Calu3 (cell line): ENCODE results near the gene P4HA3. TPM values are rescaled to one million over a fixed set of nuclear protein-coding genes. Genes with fewer than 3 reads are reported as not detected.

Source experiments
- BruUV-seq: library from RNA; stranded (reverse); fragments of 400-500 nt; replicated peaks from 2 replicates; lab custom pipeline; 2021; lab: Mats Ljungman, UMichigan
- CTCF ChIA-PET: fragments of 300-600 bp; sonication (Branson Sonifier 250); formaldehyde crosslinking; loops from one replicate; lab custom pipeline; 2022; ENCODE audit warnings: antibody characterized with exemption; lab: Charles Lee
- DNase-seq: peaks from one replicate; pipeline ENCODE4 v3.0.0; 2022
- H3K27ac Mint-ChIP-seq: one replicate; pipeline ENCODE4 v1.8.0; 2022; ENCODE audit warnings: mixed read lengths; ENCODE audit not compliant: unreplicated experiment
- H3K27me3 Mint-ChIP-seq: one replicate; pipeline ENCODE4 v1.8.0; 2022; ENCODE audit warnings: mixed read lengths; ENCODE audit not compliant: unreplicated experiment
- H3K36me3 Mint-ChIP-seq: one replicate; pipeline ENCODE4 v1.8.0; 2022; ENCODE audit warnings: mild to moderate bottlenecking, moderate library complexity, mixed read lengths; ENCODE audit not compliant: insufficient read depth, unreplicated experiment
- H3K4me1 Mint-ChIP-seq: one replicate; pipeline ENCODE4 v1.8.0; 2022; ENCODE audit warnings: mild to moderate bottlenecking, low read depth, mixed read lengths; ENCODE audit not compliant: unreplicated experiment
- H3K4me3 Mint-ChIP-seq: one replicate; pipeline ENCODE4 v1.8.0; 2022; ENCODE audit warnings: mild to moderate bottlenecking, low read depth, moderate library complexity, mixed read lengths; ENCODE audit not compliant: unreplicated experiment
- H3K9me3 Mint-ChIP-seq: one replicate; pipeline ENCODE4 v1.8.0; 2022; ENCODE audit warnings: low read depth, mixed read lengths; ENCODE audit not compliant: unreplicated experiment
- intact Hi-C: fragments of 100-400 bp; cut with micrococcal nuclease; formaldehyde crosslinking; loops from one replicate; pipeline ENCODE4 v1.10.0; 2022; ENCODE audit not compliant: unreplicated experiment
- total RNA-seq: library from RNA; stranded (reverse); gene quantifications from 2 replicates; pipeline ENCODE4 v1.2.3, GENCODE V29; 2022
- TF ChIP-seq, protein P1 (sequence below): fragments of 200-600 bp; IDR thresholded peaks from one replicate; pipeline ENCODE4 v1.8.0; 2022; ENCODE audit warnings: antibody characterized with exemption; ENCODE audit not compliant: unreplicated experiment

Gene P4HA3
- total RNA-seq, 1 experiment from 2014 or later = not detected

DNA sequence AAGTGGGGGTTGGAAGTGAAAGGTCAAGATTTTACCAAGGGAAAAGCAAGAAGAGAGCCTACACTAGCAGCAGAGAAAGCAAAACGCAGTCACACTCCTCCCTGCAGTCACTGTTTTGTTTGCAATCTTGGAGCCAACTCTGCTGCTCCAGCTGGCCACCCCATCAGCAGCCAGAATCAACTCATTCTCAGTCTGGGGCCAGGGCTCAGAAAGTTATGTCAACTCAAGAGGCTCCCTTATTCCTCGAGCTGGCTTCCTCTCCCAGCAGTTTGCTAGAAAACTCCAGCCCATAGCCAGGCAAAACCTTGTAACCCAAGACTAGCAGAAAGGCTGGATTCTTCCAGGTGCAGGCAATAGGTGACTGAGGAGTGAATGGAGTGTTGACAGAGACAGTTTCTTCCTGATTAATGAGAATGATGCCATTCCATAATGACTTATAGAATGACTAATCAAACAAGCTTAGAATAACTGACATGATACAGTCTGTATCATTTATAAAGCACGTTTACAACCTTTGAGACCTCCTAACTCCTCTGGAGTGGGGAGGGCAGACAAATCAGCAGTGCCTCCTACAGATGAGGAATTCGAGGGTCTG lies 53.4 kb downstream of the P4HA3 start:
- H3K27me3 Mint-ChIP-seq = peaks cover 28% of the 10 kb centered on the region
- intact Hi-C loops = loop anchor here (2.0 to 10.0 kb wide), 3 partner anchors 63 to 317 kb away; no protein-coding TSS in a partner anchor
- DNase-seq = no peak
- peaks cover 3% of the 10 kb centered on the region for H3K9me3 Mint-ChIP-seq
- CTCF ChIA-PET = interaction anchor here (2.0 kb wide), 1 partner anchor 192 kb away, joined by 4 read pairs; no protein-coding TSS in a partner anchor
- TF ChIP-seq, protein P1, sequence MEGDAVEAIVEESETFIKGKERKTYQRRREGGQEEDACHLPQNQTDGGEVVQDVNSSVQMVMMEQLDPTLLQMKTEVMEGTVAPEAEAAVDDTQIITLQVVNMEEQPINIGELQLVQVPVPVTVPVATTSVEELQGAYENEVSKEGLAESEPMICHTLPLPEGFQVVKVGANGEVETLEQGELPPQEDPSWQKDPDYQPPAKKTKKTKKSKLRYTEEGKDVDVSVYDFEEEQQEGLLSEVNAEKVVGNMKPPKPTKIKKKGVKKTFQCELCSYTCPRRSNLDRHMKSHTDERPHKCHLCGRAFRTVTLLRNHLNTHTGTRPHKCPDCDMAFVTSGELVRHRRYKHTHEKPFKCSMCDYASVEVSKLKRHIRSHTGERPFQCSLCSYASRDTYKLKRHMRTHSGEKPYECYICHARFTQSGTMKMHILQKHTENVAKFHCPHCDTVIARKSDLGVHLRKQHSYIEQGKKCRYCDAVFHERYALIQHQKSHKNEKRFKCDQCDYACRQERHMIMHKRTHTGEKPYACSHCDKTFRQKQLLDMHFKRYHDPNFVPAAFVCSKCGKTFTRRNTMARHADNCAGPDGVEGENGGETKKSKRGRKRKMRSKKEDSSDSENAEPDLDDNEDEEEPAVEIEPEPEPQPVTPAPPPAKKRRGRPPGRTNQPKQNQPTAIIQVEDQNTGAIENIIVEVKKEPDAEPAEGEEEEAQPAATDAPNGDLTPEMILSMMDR = no peak
- no peaks in the 10 kb centered on the region for H3K4me1 Mint-ChIP-seq
- H3K36me3 Mint-ChIP-seq = peaks cover 7% of the 10 kb centered on the region
- no peak overlapping the region for H3K27ac Mint-ChIP-seq
- no peak overlapping the region for H3K4me3 Mint-ChIP-seq
- no TSS peak for BruUV-seq

DNA sequence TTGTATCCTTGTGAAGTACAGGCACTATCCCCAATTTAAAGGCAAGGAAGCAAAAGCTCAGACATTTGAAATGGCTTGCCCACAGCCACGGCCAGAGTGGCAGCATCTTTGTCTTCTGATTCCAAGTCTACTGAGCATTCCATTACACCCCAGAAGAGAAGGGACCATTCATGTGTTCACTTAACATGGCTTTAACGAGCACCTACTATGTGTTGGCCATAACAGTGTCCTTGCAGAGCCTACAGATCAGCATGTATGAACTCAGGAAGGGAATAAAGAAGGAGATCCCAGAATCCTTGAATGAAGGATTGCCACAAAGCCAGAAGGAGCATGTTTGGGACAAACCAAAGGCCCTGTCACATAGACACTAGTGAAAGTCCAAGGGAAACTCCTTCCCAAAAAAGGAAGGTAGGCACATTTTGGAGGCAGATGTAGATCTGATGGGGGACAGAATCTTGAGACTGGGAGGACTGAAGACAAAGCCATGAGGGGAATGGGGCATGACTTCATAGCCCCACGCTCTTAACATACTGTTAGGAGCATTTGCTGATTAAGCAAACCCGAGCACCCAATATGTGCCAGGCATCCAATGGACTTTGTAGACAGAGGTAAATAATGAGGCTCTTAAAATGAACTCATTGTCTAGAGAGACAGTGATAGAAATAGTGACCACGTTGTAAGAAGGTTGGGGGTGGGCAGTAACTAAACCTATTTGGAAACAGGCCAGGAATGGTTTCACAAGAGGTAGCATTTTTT lies 54.9 kb downstream of the P4HA3 start:
- Mint-ChIP-seq H3K36me3 (peaks cover 7% of the 10 kb centered on the region), H3K4me1 (no peaks in the 10 kb centered on the region), H3K9me3 (peaks cover 3% of the 10 kb centered on the region), H3K4me3 (no peak overlapping the region), H3K27ac (no peak overlapping the region), H3K27me3 (peaks cover 13% of the 10 kb centered on the region)
- CTCF ChIA-PET = interaction anchor here (0.6 to 2.8 kb wide), 7 partner anchors 65 to 197 kb away, joined by 3 to 46 read pairs (median 4); no protein-coding TSS in a partner anchor
- intact Hi-C loops = loop anchor here (1.0 to 10.0 kb wide), 4 partner anchors 64 to 318 kb away; no protein-coding TSS in a partner anchor
- TF ChIP-seq, protein P1 = no peak
- BruUV-seq = no TSS peak
- DNase-seq = no peak

DNA sequence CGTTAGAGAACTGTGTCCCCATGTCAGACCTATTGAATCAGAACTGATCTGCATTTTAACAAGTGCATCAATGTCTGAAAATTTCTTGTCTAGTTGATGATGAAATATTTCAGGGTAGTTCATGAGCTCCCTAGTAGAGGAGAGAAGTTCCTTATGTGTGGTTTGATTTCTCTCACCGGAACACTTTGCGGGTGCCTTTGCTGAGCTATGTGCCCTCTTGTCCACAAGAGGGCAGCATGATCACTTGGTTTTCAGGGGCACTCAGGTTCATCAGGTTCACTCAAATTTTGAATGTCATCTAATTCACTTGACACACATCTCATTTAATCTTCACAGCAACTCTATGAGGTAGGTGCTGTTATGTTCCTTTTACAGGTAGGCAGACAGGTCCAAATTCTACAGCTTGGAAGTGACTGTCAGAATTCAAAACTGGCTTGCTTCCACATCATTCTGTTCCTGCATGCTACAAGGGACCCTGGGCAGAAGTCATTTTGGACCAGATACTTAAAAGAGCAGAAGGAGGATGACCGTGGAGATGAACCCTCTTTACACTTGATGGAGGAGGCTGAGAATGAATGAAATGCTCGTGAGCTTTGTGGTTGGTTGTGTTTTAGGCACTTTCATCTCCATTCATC lies 55.6 kb downstream of the P4HA3 start:
- TF ChIP-seq, protein P1 = peak; percentile 76
- H3K27me3 Mint-ChIP-seq = peaks cover 6% of the 10 kb centered on the region
- intact Hi-C loops = loop anchor here (1.0 to 10.0 kb wide), 4 partner anchors 65 to 319 kb away; no protein-coding TSS in a partner anchor
- peaks cover under 1% of the 10 kb centered on the region for H3K9me3 Mint-ChIP-seq
- H3K4me1 Mint-ChIP-seq = no peaks in the 10 kb centered on the region
- BruUV-seq = no TSS peak
- peaks cover 7% of the 10 kb centered on the region for H3K36me3 Mint-ChIP-seq
- no peak overlapping the region for H3K27ac Mint-ChIP-seq
- no peak overlapping the region for H3K4me3 Mint-ChIP-seq
- CTCF ChIA-PET = interaction anchor here (0.6 to 2.8 kb wide), 10 partner anchors 17 to 198 kb away, joined by 3 to 46 read pairs (median 4); partner anchors contain the start of gene PGM2L1
- peak; percentile 37 for DNase-seq

DNA sequence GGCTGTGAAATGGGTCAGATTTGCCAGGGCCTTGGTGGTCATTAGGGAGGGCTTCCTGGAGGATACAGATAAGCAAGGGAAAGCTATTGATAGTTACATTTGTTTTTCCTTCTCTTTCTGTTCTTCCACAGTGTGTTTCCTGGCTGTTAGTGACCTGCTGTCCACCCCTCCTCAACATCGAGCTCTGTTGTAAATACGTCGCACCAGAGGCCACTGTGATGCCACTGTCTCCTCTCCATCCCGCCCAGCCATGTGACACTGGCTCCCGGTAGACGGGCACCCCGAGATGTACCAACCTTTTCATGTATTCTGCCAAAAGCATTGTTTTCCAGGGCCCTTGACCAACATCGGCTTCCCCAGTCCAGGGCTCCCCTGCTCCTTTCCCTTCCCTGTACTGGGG lies 58.1 kb downstream of the P4HA3 start:
- H3K4me3 Mint-ChIP-seq = no peak overlapping the region
- H3K27me3 Mint-ChIP-seq = no peaks in the 10 kb centered on the region
- H3K4me1 Mint-ChIP-seq = no peaks in the 10 kb centered on the region
- intact Hi-C loops = loop anchor here (10.0 kb wide), 1 partner anchor 321 kb away; no protein-coding TSS in a partner anchor
- BruUV-seq = no TSS peak
- TF ChIP-seq, protein P1 = no peak
- DNase-seq = no peak
- no peaks in the 10 kb centered on the region for H3K9me3 Mint-ChIP-seq
- H3K36me3 Mint-ChIP-seq = peaks cover 7% of the 10 kb centered on the region
- H3K27ac Mint-ChIP-seq = no peak overlapping the region
- CTCF ChIA-PET = no interaction called here
